Activated T-cell treated with anti-CD3 and anti-CD28 coated beads, Interleukin-2, amount 50 U/mL, for 4 hours (primary cell): Measurements from ENCODE around the gene PHLDB2. TPM values are rescaled to one million over a fixed set of nuclear protein-coding genes. Genes with fewer than 3 reads are reported as not detected.
A peak's percentile ranks its signal among the peaks of the same experiment; 100 is the strongest.

Source experiments
- ATAC-seq, 2 donors: fragments of 200-7000 bp; cut with Tn5 transposase; one replicate each; pipeline ENCODE4 v1.10.0; 2021
- DNase-seq: peaks from one replicate; pipeline ENCODE4 v3.0.0-alpha.2; 2020
- H3K27me3 Mint-ChIP-seq: one replicate; pipeline ENCODE4 v1.8.0; 2021; ENCODE audit warnings: low read depth, mixed read lengths
- H3K36me3 Mint-ChIP-seq: one replicate; pipeline ENCODE4 v1.8.0; 2022; ENCODE audit warnings: mixed read lengths; ENCODE audit not compliant: insufficient read depth
- H3K4me1 Mint-ChIP-seq: one replicate; pipeline ENCODE4 v1.8.0; 2021; ENCODE audit warnings: low read depth, mixed read lengths
- H3K4me3 Mint-ChIP-seq: one replicate; pipeline ENCODE4 v1.8.0; 2021; ENCODE audit warnings: mild to moderate bottlenecking, moderate library complexity, mixed read lengths
- H3K9me3 Mint-ChIP-seq: one replicate; pipeline ENCODE4 v1.8.0; 2021; ENCODE audit warnings: mixed read lengths
- total RNA-seq, 3 donors: library from RNA; stranded (reverse); gene quantifications; one replicate each; pipeline ENCODE4 v1.2.1, GENCODE V29; 2021

Gene PHLDB2
- total RNA-seq, 3 donors from 2014 or later = 0.66 to 0.82 (median 0.76) TPM

- ATAC-seq = no peak
- H3K9me3 Mint-ChIP-seq = peaks cover 6% of the 10 kb centered on the region
Observed at GRCh38 chr3:111882799-111883198, 23.7 kb downstream of the PHLDB2 start.

GRCh38 chr3:111884411-111885018, 25.4 kb downstream of the PHLDB2 start:
- peaks cover 1% of the 10 kb centered on the region for H3K4me1 Mint-ChIP-seq
- H3K36me3 Mint-ChIP-seq = peaks cover 4% of the 10 kb centered on the region
- ATAC-seq = no peak
- no peaks in the 10 kb centered on the region for H3K27me3 Mint-ChIP-seq
- no peak overlapping the region for H3K4me3 Mint-ChIP-seq
- peaks cover 6% of the 10 kb centered on the region for H3K9me3 Mint-ChIP-seq
- no peak for DNase-seq

More at GRCh38 chr3:111882799-111883198, 23.7 kb downstream of the PHLDB2 start:
- Mint-ChIP-seq H3K36me3 (peaks cover 4% of the 10 kb centered on the region), H3K4me3 (no peak overlapping the region), H3K27me3 (no peaks in the 10 kb centered on the region), H3K4me1 (peaks cover 1% of the 10 kb centered on the region)
- DNase-seq = no peak

GRCh38 chr3:111885578-111885977, 26.5 kb downstream of the PHLDB2 start:
- Mint-ChIP-seq H3K4me3 (no peak overlapping the region), H3K27me3 (no peaks in the 10 kb centered on the region), H3K36me3 (peaks cover 4% of the 10 kb centered on the region), H3K9me3 (peaks cover 6% of the 10 kb centered on the region), H3K4me1 (peaks cover 1% of the 10 kb centered on the region)
- no peak for ATAC-seq
- DNase-seq = no peak

- Mint-ChIP-seq H3K27me3 (no peaks in the 10 kb centered on the region), H3K36me3 (no peaks in the 10 kb centered on the region), H3K9me3 (no peaks in the 10 kb centered on the region), H3K4me1 (no peaks in the 10 kb centered on the region), H3K4me3 (no peak overlapping the region)
- ATAC-seq (no peak), DNase-seq (no peak)
Observed at GRCh38 chr3:111890051-111890580, 31.1 kb downstream of the PHLDB2 start.

GRCh38 chr3:111892070-111892469, 33.0 kb downstream of the PHLDB2 start:
- no peaks in the 10 kb centered on the region for H3K4me1 Mint-ChIP-seq
- DNase-seq (no peak), ATAC-seq (no peak)
- no peaks in the 10 kb centered on the region for H3K27me3 Mint-ChIP-seq
- no peaks in the 10 kb centered on the region for H3K36me3 Mint-ChIP-seq
- no peaks in the 10 kb centered on the region for H3K9me3 Mint-ChIP-seq
- no peak overlapping the region for H3K4me3 Mint-ChIP-seq

- Mint-ChIP-seq H3K9me3 (no peaks in the 10 kb centered on the region), H3K4me1 (no peaks in the 10 kb centered on the region), H3K4me3 (no peak overlapping the region), H3K27me3 (no peaks in the 10 kb centered on the region), H3K36me3 (peaks cover 3% of the 10 kb centered on the region)
- no peak for ATAC-seq
- no peak for DNase-seq
Observed at GRCh38 chr3:111895071-111895470, 36.0 kb downstream of the PHLDB2 start.

GRCh38 chr3:111899966-111900365, 40.9 kb downstream of the PHLDB2 start:
- peaks cover 3% of the 10 kb centered on the region for H3K36me3 Mint-ChIP-seq
- ATAC-seq = no peak
- H3K9me3 Mint-ChIP-seq = no peaks in the 10 kb centered on the region
- no peak overlapping the region for H3K4me3 Mint-ChIP-seq
- H3K4me1 Mint-ChIP-seq = no peaks in the 10 kb centered on the region
- no peaks in the 10 kb centered on the region for H3K27me3 Mint-ChIP-seq
- no peak for DNase-seq

GRCh38 chr3:111901637-111902036, 42.6 kb downstream of the PHLDB2 start:
- H3K9me3 Mint-ChIP-seq = no peaks in the 10 kb centered on the region
- H3K4me1 Mint-ChIP-seq = no peaks in the 10 kb centered on the region
- H3K4me3 Mint-ChIP-seq = no peak overlapping the region

GRCh38 chr3:111902534-111902933, 43.5 kb downstream of the PHLDB2 start:
- H3K9me3 Mint-ChIP-seq = no peaks in the 10 kb centered on the region

More at GRCh38 chr3:111901637-111902036, 42.6 kb downstream of the PHLDB2 start:
- ATAC-seq (no peak), DNase-seq (no peak)
- peaks cover 3% of the 10 kb centered on the region for H3K36me3 Mint-ChIP-seq
- H3K27me3 Mint-ChIP-seq = no peaks in the 10 kb centered on the region

GRCh38 chr3:111903067-111903511, 44.0 kb downstream of the PHLDB2 start:
- Mint-ChIP-seq H3K4me3 (no peak overlapping the region), H3K9me3 (no peaks in the 10 kb centered on the region), H3K36me3 (peaks cover 3% of the 10 kb centered on the region), H3K4me1 (no peaks in the 10 kb centered on the region), H3K27me3 (no peaks in the 10 kb centered on the region)
- no peak for DNase-seq
- peak in 1 of 2 donors; percentile 53 for ATAC-seq

More at GRCh38 chr3:111902534-111902933, 43.5 kb downstream of the PHLDB2 start:
- no peaks in the 10 kb centered on the region for H3K4me1 Mint-ChIP-seq
- DNase-seq (no peak), ATAC-seq (no peak)
- peaks cover 3% of the 10 kb centered on the region for H3K36me3 Mint-ChIP-seq
- no peaks in the 10 kb centered on the region for H3K27me3 Mint-ChIP-seq
- H3K4me3 Mint-ChIP-seq = no peak overlapping the region

GRCh38 chr3:111904376-111905241, 45.5 kb downstream of the PHLDB2 start:
- H3K4me3 Mint-ChIP-seq = no peak overlapping the region
- no peaks in the 10 kb centered on the region for H3K36me3 Mint-ChIP-seq
- H3K9me3 Mint-ChIP-seq = no peaks in the 10 kb centered on the region
- no peak for DNase-seq
- H3K27me3 Mint-ChIP-seq = no peaks in the 10 kb centered on the region
- H3K4me1 Mint-ChIP-seq = no peaks in the 10 kb centered on the region
- ATAC-seq = no peak

GRCh38 chr3:111906656-111907055, 47.6 kb downstream of the PHLDB2 start:
- ATAC-seq (no peak), DNase-seq (no peak)
- Mint-ChIP-seq H3K4me3 (no peak overlapping the region), H3K9me3 (no peaks in the 10 kb centered on the region), H3K4me1 (no peaks in the 10 kb centered on the region), H3K36me3 (no peaks in the 10 kb centered on the region), H3K27me3 (no peaks in the 10 kb centered on the region)

- H3K27me3 Mint-ChIP-seq = no peaks in the 10 kb centered on the region
- DNase-seq (no peak), ATAC-seq (no peak)
- no peaks in the 10 kb centered on the region for H3K4me1 Mint-ChIP-seq
- no peaks in the 10 kb centered on the region for H3K36me3 Mint-ChIP-seq
- H3K9me3 Mint-ChIP-seq = no peaks in the 10 kb centered on the region
- H3K4me3 Mint-ChIP-seq = no peak overlapping the region
Observed at GRCh38 chr3:111907151-111907550, 48.1 kb downstream of the PHLDB2 start.

GRCh38 chr3:111910806-111911205, 51.7 kb downstream of the PHLDB2 start:
- H3K4me3 Mint-ChIP-seq = no peak overlapping the region
- DNase-seq = no peak
- no peaks in the 10 kb centered on the region for H3K36me3 Mint-ChIP-seq
- no peaks in the 10 kb centered on the region for H3K4me1 Mint-ChIP-seq
- H3K27me3 Mint-ChIP-seq = no peaks in the 10 kb centered on the region
- no peaks in the 10 kb centered on the region for H3K9me3 Mint-ChIP-seq
- no peak for ATAC-seq
